Osteocyte (in vitro differentiated cells): ENCODE data around the gene SUSD1. TPM values are rescaled to one million over a fixed set of nuclear protein-coding genes. Genes with fewer than 3 reads are reported as not detected.

Experiments
- DNase-seq: peaks from one replicate; pipeline ENCODE4 v3.0.0; 2021; ENCODE audit warnings: mixed read lengths; ENCODE audit not compliant: unreplicated experiment; ENCODE audit errors: extremely low spot score
- H3K27ac Mint-ChIP-seq: one replicate; pipeline ENCODE4 v1.8.0; 2021; ENCODE audit warnings: mild to moderate bottlenecking, mixed read lengths; ENCODE audit not compliant: unreplicated experiment
- H3K27me3 Mint-ChIP-seq: one replicate; pipeline ENCODE4 v1.8.0; 2021; ENCODE audit warnings: mixed read lengths; ENCODE audit not compliant: unreplicated experiment
- H3K36me3 Mint-ChIP-seq: one replicate; pipeline ENCODE4 v1.8.0; 2021; ENCODE audit warnings: mixed read lengths; ENCODE audit not compliant: unreplicated experiment
- H3K4me1 Mint-ChIP-seq: one replicate; pipeline ENCODE4 v1.8.0; 2021; ENCODE audit warnings: mixed read lengths; ENCODE audit not compliant: unreplicated experiment
- H3K4me3 Mint-ChIP-seq: one replicate; pipeline ENCODE4 v1.8.0; 2021; ENCODE audit warnings: mild to moderate bottlenecking, moderate library complexity, mixed read lengths; ENCODE audit not compliant: unreplicated experiment
- H3K9me3 Mint-ChIP-seq: one replicate; pipeline ENCODE4 v1.8.0; 2021; ENCODE audit warnings: mixed read lengths; ENCODE audit not compliant: unreplicated experiment
- total RNA-seq: library from RNA; stranded (reverse); gene quantifications from 2 replicates; pipeline ENCODE4 v1.2.1, GENCODE V29; 2021
- TF ChIP-seq, protein P1 (sequence below): fragments of 200-600 bp; sonication (generic); IDR thresholded peaks from 2 replicates; pipeline ENCODE4 v1.5.0; 2021; ENCODE audit warnings: antibody characterized with exemption, mild to moderate bottlenecking, moderate library complexity

Gene SUSD1
- total RNA-seq, 1 donor from 2014 or later: 13.4 TPM

DNA sequence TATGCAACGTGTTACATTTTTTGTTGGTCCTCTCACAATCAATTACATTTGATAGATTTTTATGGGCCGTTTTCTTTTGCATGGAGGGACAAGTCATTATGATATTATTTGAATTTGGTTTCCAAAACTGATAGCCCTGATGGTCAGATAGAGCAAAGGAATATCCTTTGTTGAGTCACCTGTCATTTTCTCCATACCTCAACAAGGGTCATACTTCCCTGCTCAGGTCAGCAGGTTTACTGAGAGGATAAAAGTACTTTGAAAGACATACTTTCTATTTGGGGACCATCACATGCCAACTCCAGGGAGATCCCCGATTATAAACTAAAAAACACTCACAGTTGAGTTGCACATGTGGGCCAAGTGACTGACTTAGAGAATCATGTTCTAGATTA, 132.9 kb downstream of the SUSD1 start:
- DNase-seq: no peak
- Mint-ChIP-seq H3K4me3 (no peak overlapping the region), H3K27ac (peak overlapping the region; percentile 90)

DNA sequence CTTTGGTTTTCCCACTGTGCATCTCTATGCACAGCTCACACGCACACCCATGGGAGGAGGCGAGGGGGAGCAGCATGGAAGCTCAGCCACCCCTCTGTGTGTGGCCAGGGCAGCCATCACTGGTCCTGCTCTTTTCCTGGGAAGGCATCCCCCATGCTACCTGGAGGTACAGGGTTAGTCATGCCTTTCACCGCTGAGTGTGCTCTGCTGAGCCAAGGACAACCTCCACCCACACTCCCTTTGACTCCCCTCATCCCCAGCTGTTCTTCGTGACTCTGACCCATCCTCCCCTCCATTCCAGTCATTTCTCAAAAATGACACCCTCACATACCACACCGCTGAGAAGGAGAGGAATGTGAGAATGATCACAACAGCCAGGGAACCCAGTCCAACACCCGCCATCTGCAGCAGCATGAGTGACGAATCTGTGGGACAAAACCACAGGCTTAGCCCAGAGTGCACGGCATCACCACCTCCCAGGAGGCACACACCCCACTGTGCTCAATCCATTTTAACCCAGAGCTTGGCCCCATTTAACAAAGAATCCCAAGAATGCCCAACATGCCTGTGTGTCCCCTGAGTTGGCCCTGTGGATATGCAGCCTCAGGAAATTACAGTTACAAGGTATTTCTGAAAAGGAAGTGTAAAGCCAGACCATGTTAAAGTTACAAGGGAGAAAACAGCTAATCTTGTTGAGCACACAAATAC, 133.4 kb downstream of the SUSD1 start:
- no peak overlapping the region for H3K4me3 Mint-ChIP-seq
- peak; percentile 93 for DNase-seq
- peaks cover 87% of the 10 kb centered on the region for H3K4me1 Mint-ChIP-seq
- peaks cover 9% of the 10 kb centered on the region for H3K9me3 Mint-ChIP-seq
- H3K27me3 Mint-ChIP-seq: no peaks in the 10 kb centered on the region
- H3K36me3 Mint-ChIP-seq: peaks cover 5% of the 10 kb centered on the region
- peak overlapping the region; percentile 90 for H3K27ac Mint-ChIP-seq
- TF ChIP-seq, protein P1, sequence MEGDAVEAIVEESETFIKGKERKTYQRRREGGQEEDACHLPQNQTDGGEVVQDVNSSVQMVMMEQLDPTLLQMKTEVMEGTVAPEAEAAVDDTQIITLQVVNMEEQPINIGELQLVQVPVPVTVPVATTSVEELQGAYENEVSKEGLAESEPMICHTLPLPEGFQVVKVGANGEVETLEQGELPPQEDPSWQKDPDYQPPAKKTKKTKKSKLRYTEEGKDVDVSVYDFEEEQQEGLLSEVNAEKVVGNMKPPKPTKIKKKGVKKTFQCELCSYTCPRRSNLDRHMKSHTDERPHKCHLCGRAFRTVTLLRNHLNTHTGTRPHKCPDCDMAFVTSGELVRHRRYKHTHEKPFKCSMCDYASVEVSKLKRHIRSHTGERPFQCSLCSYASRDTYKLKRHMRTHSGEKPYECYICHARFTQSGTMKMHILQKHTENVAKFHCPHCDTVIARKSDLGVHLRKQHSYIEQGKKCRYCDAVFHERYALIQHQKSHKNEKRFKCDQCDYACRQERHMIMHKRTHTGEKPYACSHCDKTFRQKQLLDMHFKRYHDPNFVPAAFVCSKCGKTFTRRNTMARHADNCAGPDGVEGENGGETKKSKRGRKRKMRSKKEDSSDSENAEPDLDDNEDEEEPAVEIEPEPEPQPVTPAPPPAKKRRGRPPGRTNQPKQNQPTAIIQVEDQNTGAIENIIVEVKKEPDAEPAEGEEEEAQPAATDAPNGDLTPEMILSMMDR: no peak

More for the DNA sequence above, 132.9 kb downstream of the SUSD1 start:
- Mint-ChIP-seq H3K27me3 (no peaks in the 10 kb centered on the region), H3K36me3 (peaks cover 5% of the 10 kb centered on the region), H3K9me3 (peaks cover 9% of the 10 kb centered on the region), H3K4me1 (peaks cover 82% of the 10 kb centered on the region)
- TF ChIP-seq, protein P1: no peak

DNA sequence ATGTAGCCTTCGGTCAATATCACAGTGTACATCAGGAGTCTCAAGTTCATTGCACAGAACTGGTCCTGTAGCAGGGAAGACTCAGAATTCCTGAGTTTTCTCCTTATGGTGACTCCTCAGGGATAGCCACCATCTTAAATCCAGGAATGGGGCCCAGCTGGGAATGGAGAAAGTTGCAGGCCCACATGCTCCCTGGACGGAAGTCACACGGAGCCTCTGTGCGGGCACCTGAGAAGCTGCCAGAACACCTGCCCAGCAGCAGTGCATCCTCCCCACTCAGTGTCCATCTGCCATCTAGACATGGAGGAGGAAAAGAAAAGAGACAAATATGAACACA, 133.9 kb downstream of the SUSD1 start:
- peak overlapping the region; percentile 90 for H3K27ac Mint-ChIP-seq
- peaks cover 84% of the 10 kb centered on the region for H3K4me1 Mint-ChIP-seq
- H3K36me3 Mint-ChIP-seq: peaks cover 5% of the 10 kb centered on the region
- H3K4me3 Mint-ChIP-seq: no peak overlapping the region
- peaks cover 9% of the 10 kb centered on the region for H3K9me3 Mint-ChIP-seq
- no peak for DNase-seq
- no peaks in the 10 kb centered on the region for H3K27me3 Mint-ChIP-seq
- TF ChIP-seq, protein P1: no peak

DNA sequence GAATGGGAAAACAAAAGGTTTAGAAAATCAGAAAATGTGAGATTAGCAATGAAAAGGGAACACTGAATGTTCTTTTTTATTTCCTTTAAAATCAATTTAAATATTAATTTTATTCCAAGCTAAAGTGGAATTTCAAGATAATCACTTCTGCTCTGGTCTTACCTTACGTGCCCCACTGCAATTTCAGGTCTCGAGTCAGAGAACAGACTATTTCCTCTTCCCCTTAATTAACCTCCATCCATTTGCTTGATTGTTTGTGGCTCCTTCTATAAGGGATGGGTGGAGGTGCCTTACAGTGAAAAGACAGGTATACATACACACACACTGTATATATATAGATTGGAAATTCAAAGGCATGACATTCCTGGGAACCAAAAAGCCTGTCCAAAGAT, 137.1 kb downstream of the SUSD1 start:
- Mint-ChIP-seq H3K27ac (peak overlapping the region; percentile 78), H3K4me3 (no peak overlapping the region), H3K4me1 (peaks cover 87% of the 10 kb centered on the region), H3K27me3 (no peaks in the 10 kb centered on the region), H3K36me3 (peaks cover 3% of the 10 kb centered on the region), H3K9me3 (no peaks in the 10 kb centered on the region)
- TF ChIP-seq, protein P1: no peak
- no peak for DNase-seq

DNA sequence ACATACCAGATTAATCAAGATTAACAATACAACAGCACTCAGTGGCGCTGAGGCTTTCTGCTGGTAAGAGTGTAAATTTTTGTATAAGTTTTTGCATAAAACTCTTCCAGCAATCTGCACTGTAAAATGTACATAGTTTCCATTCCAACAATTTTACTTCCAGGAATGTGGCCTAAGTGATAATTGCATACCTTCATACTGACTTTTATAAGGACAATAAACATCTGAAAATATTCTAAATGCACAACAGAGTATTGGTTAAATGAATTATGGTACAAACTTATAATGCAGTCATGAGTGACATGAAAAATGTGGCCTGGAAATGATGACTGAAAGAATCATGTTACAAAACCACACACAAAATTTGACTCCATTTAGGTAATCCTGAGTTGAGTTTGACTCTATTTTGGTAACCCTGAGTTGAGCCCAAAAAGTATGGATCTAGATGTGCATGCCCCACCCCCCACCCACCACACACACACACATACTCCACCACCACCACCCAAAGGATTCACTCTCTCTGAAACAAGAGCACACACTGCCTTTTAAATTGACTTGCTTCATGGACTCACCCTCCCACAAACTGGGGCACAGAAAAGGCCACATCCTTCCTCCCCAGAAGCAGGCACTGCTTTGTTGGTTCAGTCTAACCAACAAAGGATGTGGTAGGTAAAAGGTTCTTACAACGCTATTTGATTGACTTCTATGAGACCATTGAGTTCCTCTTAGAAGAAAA, 137.6 kb downstream of the SUSD1 start:
- DNase-seq: no peak
- H3K4me1 Mint-ChIP-seq: peaks cover 87% of the 10 kb centered on the region
- H3K9me3 Mint-ChIP-seq: no peaks in the 10 kb centered on the region
- no peak overlapping the region for H3K4me3 Mint-ChIP-seq
- no peaks in the 10 kb centered on the region for H3K27me3 Mint-ChIP-seq
- peaks cover 3% of the 10 kb centered on the region for H3K36me3 Mint-ChIP-seq
- TF ChIP-seq, protein P1: no peak
- peak overlapping the region; percentile 78 for H3K27ac Mint-ChIP-seq
